Activated naive CD8-positive, alpha-beta T cell treated with anti-CD3 and anti-CD28 coated beads for 36 hours (primary cell): Measurements from ENCODE around the gene CLCA2. TPM values are rescaled to one million over a fixed set of nuclear protein-coding genes. Genes with fewer than 3 reads are reported as not detected.

Experiments used
- DNase-seq: peaks from one replicate; pipeline ENCODE4 v3.0.0; 2021
- H3K27ac Mint-ChIP-seq: one replicate; pipeline ENCODE4 v1.8.0; 2022; ENCODE audit warnings: mild to moderate bottlenecking, moderate library complexity, mixed read lengths
- H3K27me3 Mint-ChIP-seq: one replicate; pipeline ENCODE4 v1.8.0; 2022; ENCODE audit warnings: mild to moderate bottlenecking, mixed read lengths
- H3K36me3 Mint-ChIP-seq: one replicate; pipeline ENCODE4 v1.8.0; 2021; ENCODE audit warnings: mild to moderate bottlenecking, mixed read lengths
- H3K4me1 Mint-ChIP-seq: one replicate; pipeline ENCODE4 v1.8.0; 2021; ENCODE audit warnings: mixed read lengths
- H3K4me3 Mint-ChIP-seq: one replicate; pipeline ENCODE4 v1.8.0; 2022; ENCODE audit warnings: mild to moderate bottlenecking, moderate library complexity, mixed read lengths
- H3K9me3 Mint-ChIP-seq: one replicate; pipeline ENCODE4 v1.8.0; 2022; ENCODE audit warnings: mixed read lengths
- total RNA-seq, 2 experiments: library from RNA; stranded (reverse); gene quantifications; one replicate each; pipeline ENCODE4 v1.2.3, GENCODE V29; 2021

The CLCA2 gene
- total RNA-seq, 2 experiments from 2014 or later: not detected

DNA sequence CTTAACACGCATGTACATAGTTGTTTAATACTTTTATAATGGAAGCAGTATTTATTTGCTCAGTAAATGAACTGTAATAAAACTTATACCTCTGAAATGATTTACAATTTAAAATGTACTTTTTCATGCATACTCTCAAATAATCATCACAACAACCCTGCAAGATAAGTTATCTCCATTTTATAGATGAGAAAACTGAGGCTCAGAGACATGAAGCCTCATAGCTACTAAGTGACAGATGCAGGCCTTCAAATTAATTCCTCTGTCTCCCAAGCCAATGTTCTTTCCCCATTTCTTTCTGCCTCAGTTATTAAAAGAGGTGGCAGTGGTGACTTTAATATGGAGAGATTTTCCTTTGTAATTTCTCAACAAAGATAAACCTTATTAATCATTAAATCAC lies 25.1 kb downstream of the CLCA2 start:
- peaks cover 4% of the 10 kb centered on the region for H3K27me3 Mint-ChIP-seq
- H3K4me3 Mint-ChIP-seq: no peak overlapping the region
- H3K27ac Mint-ChIP-seq: no peak overlapping the region
- H3K9me3 Mint-ChIP-seq: no peaks in the 10 kb centered on the region
- DNase-seq: no peak
- no peaks in the 10 kb centered on the region for H3K36me3 Mint-ChIP-seq
- H3K4me1 Mint-ChIP-seq: no peaks in the 10 kb centered on the region

DNA sequence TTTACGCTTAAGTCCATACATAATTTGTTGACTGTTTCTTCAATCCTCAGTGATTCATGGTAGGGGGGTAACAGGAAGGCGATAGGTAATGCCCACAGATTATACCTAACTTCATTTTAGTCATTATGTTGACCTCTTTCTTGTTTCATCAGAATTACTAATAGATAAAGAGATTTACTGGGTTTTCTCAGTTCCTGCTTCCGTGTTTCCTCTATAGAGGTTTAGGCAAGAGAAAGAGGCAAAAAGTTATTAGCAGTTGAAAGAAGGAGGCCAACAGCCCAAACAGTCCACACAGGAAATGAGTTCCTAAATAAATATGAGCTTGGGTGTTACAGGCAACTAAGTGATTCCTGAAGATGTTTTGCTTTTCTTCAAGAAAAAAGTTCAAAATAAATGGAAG lies 26.9 kb downstream of the CLCA2 start:
- no peak overlapping the region for H3K27ac Mint-ChIP-seq
- no peaks in the 10 kb centered on the region for H3K36me3 Mint-ChIP-seq
- peaks cover 4% of the 10 kb centered on the region for H3K27me3 Mint-ChIP-seq
- H3K9me3 Mint-ChIP-seq: no peaks in the 10 kb centered on the region
- no peak overlapping the region for H3K4me3 Mint-ChIP-seq
- no peaks in the 10 kb centered on the region for H3K4me1 Mint-ChIP-seq
- DNase-seq: no peak

DNA sequence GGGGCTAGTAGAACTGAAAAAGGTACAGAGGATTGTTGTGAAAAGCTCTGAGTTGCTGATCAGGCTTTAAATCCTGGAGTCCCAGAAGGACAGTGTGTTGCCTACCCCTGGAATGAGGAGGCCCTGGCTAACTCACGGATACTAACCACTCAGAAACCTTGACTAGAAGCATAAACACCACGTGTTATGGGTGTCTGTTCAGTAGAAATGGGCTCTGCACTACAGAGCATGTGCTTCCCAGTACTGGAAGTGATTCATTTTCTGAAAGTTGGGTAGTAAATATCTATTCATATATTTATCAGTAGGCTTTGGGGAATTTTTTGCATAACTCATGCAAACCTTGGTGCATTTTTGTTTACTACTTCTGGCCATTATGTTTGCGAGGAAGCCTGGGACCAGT lies 29.7 kb downstream of the CLCA2 start:
- Mint-ChIP-seq H3K9me3 (no peaks in the 10 kb centered on the region), H3K27ac (no peak overlapping the region), H3K36me3 (no peaks in the 10 kb centered on the region), H3K27me3 (peaks cover 5% of the 10 kb centered on the region), H3K4me3 (no peak overlapping the region), H3K4me1 (no peaks in the 10 kb centered on the region)
- no peak for DNase-seq

DNA sequence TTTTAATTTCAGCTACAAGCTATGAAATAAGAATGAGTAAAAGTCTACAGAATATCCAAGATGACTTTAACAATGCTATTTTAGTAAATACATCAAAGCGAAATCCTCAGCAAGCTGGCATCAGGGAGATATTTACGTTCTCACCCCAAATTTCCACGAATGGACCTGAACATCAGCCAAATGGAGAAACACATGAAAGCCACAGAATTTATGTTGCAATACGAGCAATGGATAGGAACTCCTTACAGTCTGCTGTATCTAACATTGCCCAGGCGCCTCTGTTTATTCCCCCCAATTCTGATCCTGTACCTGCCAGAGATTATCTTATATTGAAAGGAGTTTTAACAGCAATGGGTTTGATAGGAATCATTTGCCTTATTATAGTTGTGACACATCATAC lies 31.1 kb downstream of the CLCA2 start:
- Mint-ChIP-seq H3K27ac (no peak overlapping the region), H3K4me3 (no peak overlapping the region), H3K27me3 (peaks cover 5% of the 10 kb centered on the region), H3K36me3 (no peaks in the 10 kb centered on the region), H3K4me1 (no peaks in the 10 kb centered on the region), H3K9me3 (no peaks in the 10 kb centered on the region)
- no peak for DNase-seq

DNA sequence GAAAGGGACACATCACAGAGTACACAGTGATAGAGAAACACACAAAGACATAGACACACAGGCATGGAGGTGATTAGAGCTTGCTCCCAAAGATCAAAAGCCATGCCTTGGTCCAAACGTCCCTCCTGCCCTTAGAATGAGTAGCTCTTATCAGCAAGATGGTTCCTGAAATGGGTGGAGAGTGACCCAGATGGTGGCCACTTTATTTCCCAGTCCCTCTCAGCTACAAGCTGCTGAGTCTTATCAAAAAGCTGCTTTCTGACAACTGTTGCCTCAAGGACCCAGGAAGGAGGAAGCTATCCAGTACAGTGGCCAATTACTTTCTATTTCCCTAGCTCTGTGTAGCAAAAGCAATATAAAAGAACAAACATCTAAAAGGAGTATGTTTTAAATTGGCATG lies 37.0 kb downstream of the CLCA2 start:
- H3K4me1 Mint-ChIP-seq: no peaks in the 10 kb centered on the region
- no peak overlapping the region for H3K27ac Mint-ChIP-seq

DNA sequence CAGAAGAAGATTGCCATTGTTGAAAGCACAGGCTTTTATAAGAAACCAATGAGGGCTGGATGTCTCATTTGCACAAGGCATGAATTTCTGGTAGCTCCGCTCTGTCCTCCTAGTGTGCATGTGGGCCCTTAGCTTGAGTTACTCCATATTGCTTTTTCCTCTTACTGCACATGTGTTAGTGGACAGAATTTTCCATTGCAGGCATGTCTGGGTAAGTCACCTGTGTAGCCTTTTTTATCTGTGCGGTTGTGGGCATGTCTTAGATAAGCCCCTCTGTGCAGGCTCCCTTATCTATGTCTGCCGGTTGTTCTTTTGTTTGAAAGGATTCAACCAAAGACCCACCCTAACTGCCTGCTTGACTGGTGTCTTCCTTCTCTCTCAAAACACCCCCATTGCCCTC lies 37.5 kb downstream of the CLCA2 start:
- H3K4me1 Mint-ChIP-seq: no peaks in the 10 kb centered on the region
- no peaks in the 10 kb centered on the region for H3K9me3 Mint-ChIP-seq
- peaks cover 5% of the 10 kb centered on the region for H3K27me3 Mint-ChIP-seq
- H3K36me3 Mint-ChIP-seq: no peaks in the 10 kb centered on the region
- DNase-seq: no peak
- no peak overlapping the region for H3K27ac Mint-ChIP-seq
- H3K4me3 Mint-ChIP-seq: no peak overlapping the region

More for the DNA sequence above, 37.0 kb downstream of the CLCA2 start:
- Mint-ChIP-seq H3K4me3 (no peak overlapping the region), H3K27me3 (peaks cover 5% of the 10 kb centered on the region), H3K36me3 (no peaks in the 10 kb centered on the region), H3K9me3 (no peaks in the 10 kb centered on the region)
- no peak for DNase-seq

DNA sequence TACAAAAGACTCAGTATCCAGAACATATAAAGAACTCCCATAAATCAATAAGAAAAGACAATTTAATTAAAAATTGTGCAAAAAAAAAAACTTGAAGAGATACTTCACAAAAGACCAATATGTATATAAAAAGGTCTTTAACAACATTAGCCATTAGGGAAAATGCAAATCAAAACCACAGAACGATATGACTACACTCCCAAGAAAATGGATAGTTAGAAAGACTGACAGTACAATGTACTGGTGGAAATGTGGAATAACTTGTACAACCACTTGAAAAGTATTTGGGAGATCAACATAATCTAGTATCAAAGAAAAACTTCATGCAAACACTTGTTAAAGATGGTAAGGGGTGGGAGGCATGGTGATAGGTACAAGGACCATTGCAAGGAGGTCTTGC lies 40.8 kb downstream of the CLCA2 start:
- Mint-ChIP-seq H3K36me3 (no peaks in the 10 kb centered on the region), H3K27ac (no peak overlapping the region)

DNA sequence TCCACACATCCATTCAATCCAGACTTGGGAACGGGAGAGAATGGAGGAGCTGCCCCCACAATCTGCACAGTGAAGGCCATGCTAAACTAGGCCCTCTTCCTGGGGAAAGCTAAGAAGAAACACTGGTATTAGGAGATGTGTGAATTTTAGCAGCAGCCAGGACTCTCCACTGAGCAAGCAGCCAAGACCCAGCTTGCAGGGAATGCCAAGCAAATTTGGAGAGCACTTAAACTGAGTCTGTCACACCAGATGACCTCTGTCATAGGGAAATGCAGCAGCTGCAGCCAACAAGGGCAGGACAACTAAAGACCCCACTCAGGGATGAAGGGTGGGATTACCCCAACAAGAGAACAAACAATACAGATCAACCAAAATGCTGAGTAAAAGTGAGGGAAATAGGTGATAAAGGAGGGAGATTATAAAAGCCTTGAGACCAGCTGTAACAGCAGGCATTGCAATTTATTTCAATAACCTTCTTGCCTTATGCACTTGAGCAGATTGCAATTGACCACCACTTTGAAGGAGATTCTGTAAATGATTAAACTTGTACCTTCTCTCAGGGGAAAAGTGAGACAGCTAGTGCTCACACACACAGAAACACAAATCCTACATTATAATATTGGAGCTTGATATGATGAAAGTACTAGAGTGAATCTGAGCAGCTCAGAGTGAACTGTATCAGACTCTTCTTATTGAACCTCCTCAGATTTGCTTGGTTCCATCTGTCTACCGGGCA lies 42.3 kb downstream of the CLCA2 start:
- Mint-ChIP-seq H3K27ac (no peak overlapping the region), H3K9me3 (no peaks in the 10 kb centered on the region), H3K36me3 (no peaks in the 10 kb centered on the region), H3K27me3 (no peaks in the 10 kb centered on the region), H3K4me1 (peaks cover 2% of the 10 kb centered on the region), H3K4me3 (no peak overlapping the region)
- no peak for DNase-seq

More for the DNA sequence above, 40.8 kb downstream of the CLCA2 start:
- DNase-seq: no peak
- Mint-ChIP-seq H3K4me1 (no peaks in the 10 kb centered on the region), H3K4me3 (no peak overlapping the region), H3K27me3 (no peaks in the 10 kb centered on the region), H3K9me3 (no peaks in the 10 kb centered on the region)

DNA sequence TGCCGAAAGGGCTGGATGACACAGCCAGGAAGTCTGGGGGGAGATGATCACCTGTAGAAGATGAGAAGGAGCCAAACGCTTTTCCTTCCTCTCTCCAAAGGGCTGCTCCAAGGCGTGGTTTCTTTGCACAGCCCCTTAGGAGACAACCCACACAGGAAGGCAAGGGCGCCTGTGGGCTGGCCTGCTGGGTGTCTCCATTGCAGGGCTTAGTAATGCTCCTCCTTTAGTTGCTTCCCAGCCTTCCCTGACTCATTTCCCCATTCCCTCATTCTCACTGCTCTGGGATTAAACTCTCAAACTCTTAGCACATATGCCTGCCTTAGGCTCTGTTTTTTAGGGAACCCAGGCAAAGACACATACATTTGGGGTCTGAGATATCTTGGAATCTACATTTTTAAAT lies 43.0 kb downstream of the CLCA2 start:
- Mint-ChIP-seq H3K4me3 (no peak overlapping the region), H3K27ac (no peak overlapping the region), H3K4me1 (peaks cover 2% of the 10 kb centered on the region), H3K9me3 (no peaks in the 10 kb centered on the region), H3K27me3 (no peaks in the 10 kb centered on the region), H3K36me3 (no peaks in the 10 kb centered on the region)
- DNase-seq: no peak

DNA sequence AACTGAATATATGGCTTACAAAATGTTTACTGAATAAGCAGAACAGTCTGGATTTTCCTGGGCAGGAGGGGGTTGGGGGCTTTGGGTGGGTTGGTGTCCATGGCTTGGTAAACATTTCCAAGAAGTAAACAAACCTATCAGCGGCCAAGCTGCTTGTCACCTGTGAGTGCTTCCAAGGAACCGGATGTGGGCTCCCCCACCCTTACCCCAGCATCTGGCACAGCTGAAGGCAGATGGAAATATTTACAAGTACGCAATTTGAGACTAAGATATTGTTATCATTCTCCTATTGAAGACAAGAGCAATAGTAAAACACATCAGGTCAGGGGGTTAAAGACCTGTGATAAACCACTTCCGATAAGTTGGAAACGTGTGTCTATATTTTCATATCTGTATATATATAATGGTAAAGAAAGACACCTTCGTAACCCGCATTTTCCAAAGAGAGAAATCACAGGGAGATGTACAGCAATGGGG lies 44.6 kb downstream of the CLCA2 start, which contains the start of gene CLCA1:
Gene CLCA1 (plus strand): TSS at position 427 of the 477 bp plus-strand sequence. CDS start 45 bp downstream, at position 472.
- H3K36me3 Mint-ChIP-seq: no peaks in the 10 kb centered on the region
- H3K27ac Mint-ChIP-seq: no peak within 1 kb of the TSS

DNA sequence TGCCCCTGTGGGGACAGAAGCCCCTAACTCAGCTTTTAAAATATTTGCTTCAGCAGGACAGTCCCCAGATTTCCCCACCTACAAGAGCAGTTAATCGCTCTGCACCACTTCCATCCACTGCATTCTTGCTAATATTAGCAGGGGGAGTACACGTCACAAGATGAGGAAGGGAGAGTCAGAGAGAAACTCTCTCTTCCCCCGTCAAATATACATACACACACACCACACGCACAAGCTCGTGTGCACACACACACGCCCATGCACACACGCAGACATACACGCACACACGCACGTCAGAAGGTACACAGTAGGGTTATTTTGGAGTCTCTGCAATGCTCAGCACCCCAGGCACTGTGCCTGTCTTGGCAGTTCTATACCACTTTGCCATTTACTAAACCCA lies 46.9 kb downstream of the CLCA2 start:
- Mint-ChIP-seq H3K27ac (no peak overlapping the region), H3K4me1 (peaks cover 2% of the 10 kb centered on the region), H3K9me3 (no peaks in the 10 kb centered on the region), H3K36me3 (no peaks in the 10 kb centered on the region), H3K4me3 (no peak overlapping the region), H3K27me3 (peaks cover 6% of the 10 kb centered on the region)
- DNase-seq: no peak

More for the DNA sequence above, 44.6 kb downstream of the CLCA2 start, which contains the start of gene CLCA1:
- H3K9me3 Mint-ChIP-seq: no peaks in the 10 kb centered on the region
- no peak for DNase-seq
- H3K27me3 Mint-ChIP-seq: peaks cover 4% of the 10 kb centered on the region
- H3K4me3 Mint-ChIP-seq: no peak within 1 kb of the TSS
- peaks cover 2% of the 10 kb centered on the region for H3K4me1 Mint-ChIP-seq

DNA sequence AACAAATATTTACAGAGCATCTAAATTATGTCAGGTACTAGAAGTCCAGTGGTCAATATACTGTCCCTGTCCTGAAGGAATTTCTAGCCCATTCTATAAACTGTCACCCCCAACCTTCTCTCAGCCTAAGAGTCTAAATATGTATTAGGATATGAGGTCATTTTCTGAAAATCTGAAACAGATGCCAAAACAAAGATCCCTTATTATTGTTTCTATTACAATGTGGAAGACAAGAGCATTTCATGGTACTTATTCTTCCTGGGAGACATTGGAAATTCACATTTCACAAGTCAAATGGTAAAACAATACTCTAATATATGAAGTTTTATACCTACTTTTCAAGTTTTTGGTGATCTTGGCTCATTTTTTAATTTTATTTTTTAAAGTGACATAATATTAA lies 47.3 kb downstream of the CLCA2 start:
- no peaks in the 10 kb centered on the region for H3K36me3 Mint-ChIP-seq
- no peaks in the 10 kb centered on the region for H3K9me3 Mint-ChIP-seq
- no peak overlapping the region for H3K27ac Mint-ChIP-seq
- no peak overlapping the region for H3K4me3 Mint-ChIP-seq
- H3K27me3 Mint-ChIP-seq: peaks cover 6% of the 10 kb centered on the region
- DNase-seq: no peak
- peaks cover 2% of the 10 kb centered on the region for H3K4me1 Mint-ChIP-seq

DNA sequence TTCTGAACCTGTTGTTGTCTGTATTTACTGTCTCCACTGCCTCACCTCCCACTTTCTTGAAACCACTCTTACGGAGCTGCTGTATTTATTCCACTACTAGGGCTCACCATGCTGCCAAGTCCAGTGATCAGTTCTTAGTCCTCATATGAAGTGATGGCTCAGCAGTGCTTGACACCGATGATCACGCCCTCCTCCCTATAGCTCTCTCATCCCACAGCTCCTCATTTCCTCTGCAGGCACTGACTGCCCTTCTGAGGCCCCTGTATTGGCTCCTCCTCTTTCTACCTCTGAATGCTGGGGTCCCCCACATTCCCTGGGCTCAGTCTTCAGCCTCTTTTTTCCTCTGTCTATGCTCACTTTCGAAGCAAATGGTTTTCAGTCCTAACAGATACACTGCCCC lies 48.2 kb downstream of the CLCA2 start:
- Mint-ChIP-seq H3K4me3 (no peak overlapping the region), H3K36me3 (no peaks in the 10 kb centered on the region), H3K27me3 (peaks cover 6% of the 10 kb centered on the region), H3K9me3 (no peaks in the 10 kb centered on the region), H3K27ac (no peak overlapping the region), H3K4me1 (peaks cover 2% of the 10 kb centered on the region)
- no peak for DNase-seq

DNA sequence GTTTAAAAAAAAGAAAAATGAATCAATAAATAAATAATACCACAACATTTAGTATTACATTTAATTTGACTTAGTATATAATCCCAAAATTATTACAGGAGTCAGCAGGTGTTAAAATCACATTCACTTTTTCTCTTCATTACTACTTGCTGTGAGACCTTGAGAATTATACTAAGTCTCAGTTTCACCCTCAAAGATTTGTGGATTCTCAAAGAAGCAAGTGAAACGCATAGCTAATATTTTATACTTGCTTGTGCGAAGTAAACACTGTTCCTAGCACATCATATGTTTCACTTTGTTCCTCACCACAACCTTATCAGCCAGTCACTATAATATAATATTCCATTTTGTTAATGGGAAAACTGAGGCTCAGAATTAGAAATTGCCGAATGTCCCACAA lies 48.8 kb downstream of the CLCA2 start:
- Mint-ChIP-seq H3K27me3 (peaks cover 6% of the 10 kb centered on the region), H3K27ac (no peak overlapping the region), H3K4me3 (no peak overlapping the region), H3K36me3 (no peaks in the 10 kb centered on the region), H3K9me3 (no peaks in the 10 kb centered on the region), H3K4me1 (peaks cover 2% of the 10 kb centered on the region)
- no peak for DNase-seq

DNA sequence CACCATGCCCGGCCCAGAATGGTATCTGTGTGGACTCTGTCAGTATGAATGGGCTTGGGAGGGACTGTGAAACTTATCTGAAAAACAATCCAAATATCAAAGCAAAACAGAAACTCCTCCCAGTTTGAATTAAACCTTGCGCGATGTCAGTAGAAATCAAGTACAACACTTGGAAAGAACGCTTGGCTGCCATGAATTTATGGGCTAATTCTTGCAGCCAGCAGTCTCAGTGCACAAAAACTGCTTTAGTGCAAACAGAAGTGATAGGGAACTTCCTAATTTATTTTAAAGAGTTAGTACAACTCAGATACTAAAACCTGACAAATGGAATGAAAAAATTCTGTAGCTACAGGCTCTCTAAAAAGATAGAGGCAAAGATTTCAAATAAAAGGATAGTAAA lies 53.3 kb downstream of the CLCA2 start:
- H3K27me3 Mint-ChIP-seq: peaks cover 6% of the 10 kb centered on the region
- H3K27ac Mint-ChIP-seq: no peak overlapping the region
- no peak overlapping the region for H3K4me3 Mint-ChIP-seq
- H3K9me3 Mint-ChIP-seq: no peaks in the 10 kb centered on the region
- H3K36me3 Mint-ChIP-seq: no peaks in the 10 kb centered on the region
- H3K4me1 Mint-ChIP-seq: no peaks in the 10 kb centered on the region
- no peak for DNase-seq

DNA sequence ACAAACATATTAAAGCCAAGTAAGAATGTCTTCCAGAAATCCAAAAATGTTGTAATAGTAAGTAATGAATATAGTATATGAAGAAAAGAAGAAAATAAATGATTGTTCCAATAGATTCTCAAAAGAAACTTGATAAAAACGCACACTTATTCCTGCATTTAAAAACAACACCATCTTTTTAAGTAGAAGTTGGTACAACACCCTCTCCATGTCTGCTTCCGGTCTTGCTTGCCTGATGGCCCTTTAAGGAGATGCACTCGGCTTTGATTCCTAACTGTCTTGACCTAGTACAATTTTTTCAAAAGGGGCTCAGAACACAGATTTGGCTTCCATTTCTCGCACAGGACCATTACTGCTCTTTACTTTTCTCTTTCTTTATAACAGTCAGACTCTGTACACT lies 53.7 kb downstream of the CLCA2 start:
- no peak for DNase-seq
- Mint-ChIP-seq H3K27me3 (peaks cover 6% of the 10 kb centered on the region), H3K27ac (no peak overlapping the region), H3K4me3 (no peak overlapping the region), H3K9me3 (no peaks in the 10 kb centered on the region), H3K4me1 (no peaks in the 10 kb centered on the region), H3K36me3 (no peaks in the 10 kb centered on the region)
